NCI-H446 (cell line): ENCODE measurements around the gene POC5.
A peak's percentile ranks its signal among the peaks of the same experiment; 100 is the strongest.
"Not testable (repeated sequence)": the region's sequence is repeated elsewhere in the genome, so short reads cannot be mapped to it uniquely, and the experiment has no call there.

ENCODE experiments used
- DNase-seq, 2 experiments: peaks; one replicate each; lab custom pipeline; 2025; lab: John Stamatoyannopoulos, UW

Gene POC5

GRCh38 chr5:75701856-75702255 is 15.4 kb downstream of the POC5 start:
- DNase-seq, result no peak

DNA sequence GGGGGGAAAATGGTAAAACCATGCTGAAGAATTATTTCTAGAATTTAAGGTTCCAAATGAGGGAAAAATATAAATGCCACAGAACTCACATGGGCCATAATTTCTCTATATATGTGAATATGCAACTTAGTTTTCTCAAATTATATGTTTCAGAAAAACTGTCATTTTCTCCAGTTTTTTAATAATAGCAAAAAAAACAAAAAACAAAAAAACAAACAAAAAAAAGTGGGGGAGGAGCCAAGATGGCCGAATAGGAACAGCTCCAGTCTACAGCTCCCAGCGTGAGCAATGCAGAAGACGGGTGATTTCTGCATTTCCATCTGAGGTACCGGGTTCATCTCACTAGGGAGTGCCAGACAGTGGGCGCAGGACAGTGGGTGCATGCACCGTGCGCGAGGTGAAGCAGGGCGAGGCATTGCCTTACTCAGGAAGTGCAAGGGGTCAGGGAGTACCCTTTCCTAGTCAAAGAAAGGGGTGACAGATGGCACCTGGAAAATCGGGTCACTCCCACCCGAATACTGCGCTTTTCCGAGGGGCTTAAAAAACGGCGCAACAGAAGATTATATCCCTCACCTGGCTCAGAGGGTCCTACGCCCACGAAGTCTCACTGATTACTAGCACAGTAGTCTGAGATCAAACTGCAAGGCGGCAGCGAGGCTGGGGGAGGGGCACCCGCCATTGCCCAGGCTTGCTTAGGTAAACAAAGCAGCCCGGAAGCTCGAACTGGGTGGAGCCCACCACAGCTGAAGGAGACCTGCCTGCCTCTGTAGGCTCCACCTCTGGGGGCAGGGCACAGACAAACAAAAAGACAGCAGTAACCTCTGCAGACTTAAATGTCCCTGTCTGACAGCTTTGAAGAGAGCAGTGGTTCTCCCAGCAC is 21.5 kb downstream of the POC5 start:
- DNase-seq, result not testable (repeated sequence)

GRCh38 chr5:75694781-75695180 is 22.5 kb downstream of the POC5 start:
- DNase-seq, result no peak

GRCh38 chr5:75690669-75691068 is 26.6 kb downstream of the POC5 start:
- DNase-seq, result no peak

- DNase-seq, result no peak
Observed at GRCh38 chr5:75686480-75686879, 30.8 kb downstream of the POC5 start.

DNA sequence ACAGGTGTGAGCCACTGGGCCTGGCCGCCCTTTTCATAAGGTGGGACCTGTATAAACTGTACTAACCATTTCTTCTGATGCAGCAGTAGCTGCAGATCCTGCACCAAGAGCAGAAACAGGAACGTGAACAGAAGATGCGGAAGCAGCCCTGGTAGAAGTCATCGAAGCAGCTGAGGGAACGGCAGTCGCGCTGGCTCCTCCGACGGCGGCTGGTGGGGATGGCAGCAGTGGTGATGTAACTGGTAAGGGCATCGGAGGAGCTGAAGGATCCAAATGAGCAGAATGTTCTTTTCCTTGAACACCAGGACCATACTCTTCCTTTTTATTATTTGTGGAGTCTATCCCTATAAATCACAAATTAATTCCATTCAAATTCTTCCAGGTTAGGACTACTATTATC is 32.1 kb downstream of the POC5 start:
- no peak for DNase-seq

DNA sequence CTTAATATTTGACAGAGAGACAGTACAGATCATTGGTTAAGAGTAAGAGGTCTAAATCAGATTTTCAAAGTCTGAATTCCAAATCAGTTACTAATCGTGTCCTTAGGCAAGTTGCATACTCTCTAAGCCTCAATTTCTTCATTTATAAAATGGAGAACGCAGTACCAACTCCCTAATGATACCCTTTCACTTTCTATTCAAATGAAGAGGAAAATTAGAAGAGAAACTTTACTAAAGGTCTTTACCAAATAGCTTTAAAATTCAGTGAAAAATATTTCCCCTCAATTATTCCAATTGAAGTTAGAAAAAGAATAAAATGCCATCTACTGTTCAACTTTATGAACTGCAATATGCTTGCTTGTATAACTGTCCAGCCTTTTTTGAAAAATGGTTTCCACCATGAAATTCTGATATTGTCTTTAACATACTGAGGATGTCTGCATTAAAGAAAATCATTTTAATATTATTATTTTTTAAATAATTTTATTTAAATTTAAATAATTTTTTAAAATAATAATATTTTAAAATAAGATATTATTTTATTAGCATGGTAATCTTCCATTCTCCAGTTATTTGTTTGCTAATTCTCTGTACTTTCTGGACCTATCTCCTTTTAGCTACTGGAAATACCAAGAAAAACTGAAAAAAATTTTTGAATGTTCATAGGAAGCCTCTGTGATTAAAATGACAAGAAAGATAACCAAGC is 36.0 kb downstream of the POC5 start:
- peak in 1 of 2 experiments; percentile 57 for DNase-seq

GRCh38 chr5:75678155-75678554 is 39.1 kb downstream of the POC5 start:
- DNase-seq, result no peak

DNA sequence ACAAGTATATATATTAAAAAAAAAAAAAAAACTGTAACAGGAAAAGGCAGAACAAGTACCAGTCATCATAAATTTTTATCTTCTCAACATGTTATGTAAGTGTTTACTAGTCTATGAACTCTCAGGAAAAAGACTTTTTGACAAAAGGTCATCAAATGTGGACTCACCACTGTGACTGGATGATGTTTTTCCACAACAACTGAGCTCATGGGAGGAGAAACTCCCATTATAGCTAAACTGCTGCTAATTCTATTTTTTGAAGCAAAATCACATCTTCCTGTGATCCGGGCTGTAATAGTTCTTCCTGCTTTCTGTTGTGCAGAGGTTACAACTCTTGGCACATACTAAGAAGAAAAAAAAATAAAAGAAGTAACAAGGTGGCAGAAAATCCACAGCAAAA is 39.6 kb downstream of the POC5 start:
- no peak for DNase-seq

DNA sequence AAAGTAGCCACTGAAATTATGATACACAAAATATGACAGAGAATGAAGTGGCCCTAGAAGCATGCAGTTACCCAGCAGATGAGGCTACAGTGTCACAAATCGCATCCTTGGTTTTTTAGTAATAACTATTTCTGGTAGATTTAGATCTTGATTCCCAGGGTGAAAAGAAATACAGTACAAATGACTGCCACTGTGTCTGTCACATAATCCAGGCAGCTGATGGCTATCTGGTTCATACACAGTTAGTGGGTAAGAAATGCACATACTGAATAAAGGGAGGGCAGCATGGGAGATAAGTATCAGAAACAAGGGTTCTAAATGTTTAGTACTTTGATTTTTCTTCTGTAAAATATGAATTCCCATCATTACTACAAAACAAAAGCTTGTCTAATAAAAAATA is 41.5 kb downstream of the POC5 start:
- no peak for DNase-seq

DNA sequence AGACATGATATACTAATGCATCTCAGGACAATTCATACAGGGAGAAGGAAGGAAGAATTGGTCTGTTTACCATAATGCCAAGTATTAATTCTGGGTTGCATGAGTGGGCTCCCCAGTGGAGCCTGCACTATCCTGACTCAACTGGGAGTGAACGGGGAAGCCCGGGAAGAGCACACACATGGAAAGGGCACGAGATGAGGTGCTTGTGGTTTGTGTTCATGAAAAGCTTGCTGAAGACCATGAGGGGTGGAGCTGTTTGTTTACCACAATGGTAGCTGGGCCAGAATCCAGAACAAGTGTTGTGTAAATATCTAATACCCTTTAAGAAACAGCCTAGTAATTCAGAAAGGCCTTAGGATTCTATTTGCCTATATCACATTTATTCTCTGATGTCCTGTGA is 44.6 kb downstream of the POC5 start:
- no peak for DNase-seq

DNA sequence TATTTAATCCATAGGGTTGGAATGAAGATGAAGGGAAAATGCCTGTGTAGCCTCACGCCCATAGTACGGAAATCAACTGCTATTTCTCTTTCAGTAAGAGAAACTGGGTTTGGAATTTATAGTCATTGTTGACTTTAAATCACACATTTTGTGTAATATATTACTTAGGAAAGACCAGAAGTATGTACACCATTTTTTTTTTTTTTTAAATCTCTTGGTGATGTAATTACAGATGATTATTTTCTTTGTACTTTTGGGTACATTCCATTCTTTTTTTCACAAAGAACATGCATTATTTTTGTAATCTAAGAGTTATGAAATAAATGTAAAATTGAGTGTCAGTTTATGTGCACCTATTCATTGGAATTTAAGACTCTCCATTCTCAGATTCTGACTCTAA is 45.7 kb downstream of the POC5 start:
- DNase-seq, result no peak

- DNase-seq, result no peak
Observed at GRCh38 chr5:75670577-75670976, 46.7 kb downstream of the POC5 start.

DNA sequence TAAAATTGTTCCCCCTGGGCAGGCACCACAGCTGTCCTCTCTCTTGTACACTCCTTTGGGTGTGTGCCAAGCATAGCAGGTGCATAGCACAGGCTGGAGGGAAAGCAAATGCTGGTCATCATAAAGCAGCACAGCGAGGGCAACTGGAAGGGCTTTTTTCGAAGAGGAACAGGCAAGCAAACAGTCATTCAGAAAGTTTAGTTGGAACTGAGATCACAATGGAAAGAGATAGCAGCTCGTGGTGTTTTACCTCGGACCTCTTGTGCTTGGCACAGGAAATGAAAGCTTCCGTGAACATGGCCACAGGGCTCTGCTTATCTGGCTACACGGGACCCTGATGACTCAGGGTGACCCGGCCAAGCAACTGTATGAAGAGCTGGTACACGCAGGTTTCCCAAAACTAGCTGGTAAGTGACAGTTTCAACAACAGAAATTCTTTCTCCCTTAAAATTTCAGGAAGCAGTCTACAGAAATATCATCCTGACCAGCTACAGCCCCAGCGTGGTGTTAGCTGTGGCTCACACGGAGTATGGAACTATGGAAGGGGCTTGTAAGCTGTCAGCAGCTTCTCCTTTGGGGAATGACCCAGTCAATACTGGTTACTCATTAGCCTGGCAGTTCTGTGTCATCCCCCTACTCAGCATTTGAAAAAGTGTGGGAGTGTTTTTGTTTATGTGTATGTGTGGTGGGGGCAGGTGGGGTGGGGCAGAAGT is 48.1 kb downstream of the POC5 start:
- peak in 1 of 2 experiments; percentile 18 for DNase-seq

DNA sequence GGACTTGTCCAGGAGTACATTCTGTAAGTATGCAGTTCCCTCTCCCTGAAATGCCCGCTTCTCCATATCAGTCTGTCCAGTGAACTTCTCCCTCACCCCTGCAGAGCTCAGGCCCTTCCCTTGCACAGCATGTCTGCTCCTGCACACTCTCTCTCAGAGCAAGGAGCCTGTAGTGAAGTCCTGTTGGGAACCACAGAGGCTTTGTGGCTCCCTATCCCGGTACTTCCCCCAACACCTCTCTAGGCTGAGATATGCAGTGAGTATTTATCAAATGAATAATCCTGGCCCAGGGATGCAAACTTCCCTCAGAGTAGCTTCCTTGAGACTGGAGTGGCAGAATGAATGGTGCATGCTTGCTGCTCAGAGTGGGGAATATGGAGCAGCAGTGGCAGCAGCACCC is 48.8 kb downstream of the POC5 start:
- DNase-seq, result no peak

GRCh38 chr5:75667586-75667985 is 49.7 kb downstream of the POC5 start:
- no peak for DNase-seq

- DNase-seq, result no peak
Observed at GRCh38 chr5:75666801-75667200, 50.4 kb downstream of the POC5 start.

DNA sequence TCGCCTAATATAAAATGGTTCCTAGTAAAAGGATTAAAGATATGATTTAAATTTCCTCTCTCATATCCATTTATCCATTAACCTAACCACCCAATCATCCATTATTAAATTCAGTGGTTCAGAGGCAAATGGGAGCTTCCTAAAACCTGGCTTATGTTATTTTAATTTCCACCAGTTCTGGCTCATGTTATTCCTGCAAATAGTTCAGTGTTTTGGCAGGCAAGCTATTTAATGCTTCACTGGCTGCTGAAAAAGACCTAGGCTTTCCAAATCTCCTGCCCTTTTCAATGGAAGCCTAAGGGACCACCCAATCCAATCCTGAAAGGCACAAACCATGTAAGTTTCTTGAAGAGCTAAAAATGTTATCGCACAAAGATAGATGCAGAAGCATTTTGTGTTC is 52.3 kb downstream of the POC5 start:
- DNase-seq, result no peak

DNA sequence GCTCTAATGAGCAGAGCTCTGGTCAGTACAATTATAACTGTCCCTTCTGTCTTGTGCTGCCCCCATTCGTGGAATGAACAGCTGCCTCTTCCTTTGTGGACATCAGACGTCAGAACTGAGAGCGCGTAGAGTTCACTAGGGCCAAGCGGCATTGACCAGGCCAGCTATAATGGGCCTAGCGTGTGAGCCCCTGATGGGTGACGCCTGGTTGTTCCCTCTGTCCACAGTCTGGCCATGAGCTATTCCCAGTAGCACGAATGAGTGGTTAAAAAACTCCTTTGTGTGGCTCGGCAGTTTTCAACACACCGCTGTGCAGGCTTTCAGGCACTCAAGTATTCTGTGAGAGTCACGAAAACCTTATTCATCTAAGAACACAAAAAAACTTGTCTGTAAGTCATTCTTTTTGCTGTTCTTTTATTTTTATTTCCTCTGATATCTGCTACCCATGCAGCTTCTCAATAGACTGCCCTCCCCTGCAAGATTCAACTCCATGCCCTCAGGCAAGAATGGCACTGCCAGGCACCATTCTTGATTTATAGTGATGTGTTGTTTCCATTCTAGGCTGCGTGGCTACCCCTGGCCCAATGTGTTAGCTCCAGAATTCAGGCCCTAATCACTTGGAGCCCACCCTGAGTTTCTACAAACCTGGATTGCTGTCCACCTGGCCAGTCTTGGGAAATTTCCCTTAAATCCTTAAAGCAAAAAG is 53.5 kb downstream of the POC5 start:
- DNase-seq, result no peak

DNA sequence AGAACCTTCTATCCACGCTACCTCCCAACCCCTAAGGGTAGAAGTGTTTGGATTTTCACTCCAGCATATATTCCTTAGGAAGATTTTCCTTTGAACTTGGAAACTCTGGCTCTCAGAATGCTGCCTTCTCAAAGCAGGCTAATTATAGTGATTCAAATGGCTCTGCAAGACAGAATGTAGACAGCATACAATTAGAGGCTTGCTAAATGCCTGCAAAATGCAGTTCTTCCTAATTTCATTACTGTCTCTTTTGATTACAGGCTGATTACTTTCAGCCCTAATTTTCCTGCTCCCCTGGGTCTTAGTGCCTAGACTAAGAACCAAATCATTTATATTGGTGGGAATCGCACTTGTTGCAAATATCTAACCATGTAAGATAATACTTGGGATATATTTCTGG is 55.2 kb downstream of the POC5 start:
- DNase-seq, result no peak

- no peak for DNase-seq
Observed at GRCh38 chr5:75660678-75661465, 56.4 kb downstream of the POC5 start.
